GM18511 (cell line): Measurements from ENCODE around the gene PCSK7.
A peak's percentile ranks its signal among the peaks of the same experiment; 100 is the strongest.

Experiments used
- ATAC-seq: cut with Tn5 transposase; IDR thresholded peaks from one replicate; pipeline ENCODE4 v1.9.1; 2021; ENCODE audit warnings: mild to moderate bottlenecking, moderate library complexity; ENCODE audit not compliant: unreplicated experiment

Gene PCSK7

GRCh38 chr11:117232092-117232878 lies 412 bp upstream of the PCSK7 start, which contains the start of gene RNF214:
TSS of gene RNF214 (plus strand) at chr11:117232671. CDS start at chr11:117234273, 1,602 bp downstream.
- peak; percentile 77 for ATAC-seq

GRCh38 chr11:117230999-117231841 lies 653 bp downstream of the PCSK7 start:
- no peak for ATAC-seq

- ATAC-seq: peak; percentile 37
These were observed 1.4 kb downstream of the PCSK7 start for GRCh38 chr11:117230286-117230961.

GRCh38 chr11:117229931-117230285 lies 2.0 kb downstream of the PCSK7 start:
- ATAC-seq: no peak

- no peak for ATAC-seq
These were observed 2.5 kb downstream of the PCSK7 start for GRCh38 chr11:117229411-117229810.

- ATAC-seq: no peak
These were observed 3.8 kb downstream of the PCSK7 start for GRCh38 chr11:117228091-117228490.

GRCh38 chr11:117226388-117227385 lies 5.2 kb downstream of the PCSK7 start:
- ATAC-seq: peak; percentile 53

- ATAC-seq: no peak
These were observed 6.2 kb downstream of the PCSK7 start for GRCh38 chr11:117225553-117226170.

- no peak for ATAC-seq
These were observed 7.9 kb downstream of the PCSK7 start for GRCh38 chr11:117223741-117224689.

- no peak for ATAC-seq
These were observed 8.7 kb downstream of the PCSK7 start for GRCh38 chr11:117222991-117223740.

- ATAC-seq: no peak
These were observed 9.9 kb downstream of the PCSK7 start for GRCh38 chr11:117221775-117222517.

- ATAC-seq: no peak
These were observed 10.7 kb downstream of the PCSK7 start for GRCh38 chr11:117220999-117221774.

- ATAC-seq: no peak
These were observed 11.3 kb downstream of the PCSK7 start for GRCh38 chr11:117220568-117220967.

GRCh38 chr11:117219995-117220394 lies 11.9 kb downstream of the PCSK7 start:
- ATAC-seq: no peak

- ATAC-seq: no peak
These were observed 12.4 kb downstream of the PCSK7 start for GRCh38 chr11:117219455-117219854.

GRCh38 chr11:117219001-117219400 lies 12.9 kb downstream of the PCSK7 start:
- ATAC-seq: no peak
